Effector CD8-positive, alpha-beta T cell (primary cell): ENCODE results near the gene VDAC1.
"Not testable (repeated sequence)": the region's sequence is repeated elsewhere in the genome, so short reads cannot be mapped to it uniquely, and the experiment has no call there.

Experiments used
- DNase-seq: peaks from one replicate; lab custom pipeline; 2025; lab: John Stamatoyannopoulos, UW

The VDAC1 gene

DNA sequence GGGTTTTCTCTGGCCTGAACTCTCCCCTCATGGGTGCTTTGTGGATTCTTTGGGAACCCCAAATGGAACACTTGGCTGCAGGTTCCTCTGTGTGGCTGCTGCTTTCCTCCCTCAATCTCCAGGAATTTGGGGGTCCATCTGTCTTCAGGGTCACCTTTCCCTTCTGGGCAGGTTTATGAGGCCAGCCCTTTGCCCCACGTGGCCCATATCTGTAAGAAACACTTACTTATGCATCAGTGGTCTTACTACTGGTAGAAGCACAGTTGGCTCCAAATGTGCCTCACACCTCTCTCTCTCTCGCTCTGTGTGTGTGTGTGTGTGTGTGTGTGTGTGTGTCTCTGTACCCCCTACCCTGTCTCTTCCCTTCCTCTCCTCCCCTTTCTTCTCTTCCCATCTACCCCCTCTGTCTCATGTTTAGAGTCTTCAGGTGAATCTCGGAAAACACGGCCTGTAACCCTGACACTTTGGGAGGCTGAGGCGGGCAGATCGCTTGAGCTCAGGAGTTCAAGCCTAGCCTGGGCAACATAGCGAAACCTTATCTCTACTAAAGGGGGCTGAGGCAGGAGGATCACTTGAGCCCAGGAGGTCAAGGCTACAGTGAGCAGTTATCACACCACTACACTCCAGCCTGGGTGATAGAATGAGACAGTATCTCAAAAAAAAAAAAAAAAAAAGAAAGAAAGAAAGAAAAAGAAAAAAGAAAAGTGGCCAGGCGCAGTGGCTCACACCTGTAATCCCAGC, 63.1 kb downstream of the VDAC1 start:
- DNase-seq: no peak

DNA sequence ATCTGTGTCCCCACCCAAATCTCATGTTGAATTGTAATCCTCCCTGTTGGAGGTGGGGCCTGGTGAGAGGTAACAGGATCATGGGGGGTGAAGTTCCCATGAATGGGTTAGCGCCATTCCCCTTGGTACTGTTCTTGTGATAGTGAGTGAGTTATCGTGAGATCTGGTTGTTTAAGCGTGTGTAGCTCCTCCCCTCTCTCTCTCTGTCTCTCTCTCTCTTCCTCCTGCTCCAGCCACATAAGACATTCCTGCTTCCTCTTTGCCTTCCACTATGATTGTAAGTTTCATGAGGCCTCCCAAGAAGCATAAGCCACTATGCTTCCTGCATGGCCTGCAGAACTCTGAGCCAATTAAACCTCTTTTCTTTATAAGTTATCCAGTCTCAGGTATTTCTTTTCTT, 65.1 kb downstream of the VDAC1 start:
- DNase-seq: no peak

DNA sequence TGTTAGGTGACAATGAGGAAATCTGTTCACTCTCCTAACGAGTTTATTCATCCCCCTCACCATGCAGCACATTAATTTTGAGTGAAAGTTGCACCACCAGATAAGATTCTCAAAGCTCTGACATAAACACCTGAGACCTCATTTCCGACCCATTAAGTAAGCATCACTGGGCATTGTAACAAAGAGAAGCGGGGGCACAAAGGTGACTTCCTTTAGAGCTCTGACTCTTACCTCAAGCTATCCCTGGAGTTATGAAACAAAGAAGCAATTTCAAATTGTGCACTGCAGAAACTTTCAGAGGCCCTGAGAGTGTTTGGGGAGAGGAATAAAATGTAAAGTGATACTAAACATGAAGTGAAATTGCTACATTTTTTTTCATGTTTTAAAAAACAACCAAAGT, 65.8 kb downstream of the VDAC1 start:
- DNase-seq: no peak

DNA sequence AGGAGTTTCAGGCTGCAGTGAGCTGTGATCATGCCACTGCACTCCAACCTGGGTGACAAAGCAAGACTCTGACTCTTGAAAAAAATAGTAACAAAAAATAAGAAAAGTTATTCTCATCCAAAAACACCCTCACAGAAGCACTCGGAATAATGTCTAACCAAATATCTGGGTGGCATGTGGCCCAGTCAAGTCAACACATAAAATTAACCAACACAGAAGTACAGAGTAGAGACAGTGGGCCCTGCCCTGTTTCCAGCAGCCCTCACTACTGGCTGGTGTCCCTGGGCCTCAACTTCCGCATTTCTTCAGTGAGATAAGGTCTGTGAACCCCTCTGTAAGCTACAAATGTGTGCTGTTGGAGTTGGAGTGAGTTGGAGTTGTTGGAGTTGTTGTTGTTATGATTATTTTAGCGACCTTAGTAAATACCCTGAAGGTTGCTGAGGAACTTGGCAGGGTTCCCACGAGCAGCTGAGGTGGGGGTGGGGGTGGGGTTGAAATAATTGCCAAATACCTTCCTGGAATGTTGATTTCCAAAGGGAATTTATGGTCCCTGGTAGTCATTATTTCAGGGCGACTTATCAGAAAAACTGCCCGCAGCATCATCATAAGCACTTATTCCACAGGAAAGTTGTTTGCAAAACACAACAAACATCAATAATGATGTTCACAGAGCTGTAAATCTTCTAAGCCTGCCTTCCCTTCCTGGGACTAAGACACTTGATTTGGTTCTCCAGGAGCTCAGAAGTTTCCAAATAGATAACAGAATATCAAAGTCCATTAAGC, 66.5 kb downstream of the VDAC1 start:
- DNase-seq: no peak

DNA sequence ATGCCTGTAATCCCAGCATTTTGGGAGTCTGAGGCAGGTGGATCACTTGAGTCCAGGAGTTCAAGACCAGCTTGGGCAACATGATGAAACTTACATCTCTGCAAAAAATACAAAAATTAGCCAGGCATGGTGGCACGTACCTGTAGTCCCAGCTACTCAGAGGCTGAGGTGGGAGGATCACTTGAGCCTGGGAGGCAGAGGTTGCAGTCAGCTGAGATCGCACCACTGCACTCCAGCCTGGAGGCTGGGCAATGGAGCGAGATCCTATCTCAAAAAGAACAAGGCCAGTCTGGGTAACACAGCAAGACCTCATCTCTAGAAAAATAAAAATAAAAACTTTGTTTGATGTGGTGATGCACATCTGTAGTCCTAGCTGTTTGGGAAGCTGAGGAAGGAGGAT, 67.1 kb downstream of the VDAC1 start:
- not testable (repeated sequence) for DNase-seq

DNA sequence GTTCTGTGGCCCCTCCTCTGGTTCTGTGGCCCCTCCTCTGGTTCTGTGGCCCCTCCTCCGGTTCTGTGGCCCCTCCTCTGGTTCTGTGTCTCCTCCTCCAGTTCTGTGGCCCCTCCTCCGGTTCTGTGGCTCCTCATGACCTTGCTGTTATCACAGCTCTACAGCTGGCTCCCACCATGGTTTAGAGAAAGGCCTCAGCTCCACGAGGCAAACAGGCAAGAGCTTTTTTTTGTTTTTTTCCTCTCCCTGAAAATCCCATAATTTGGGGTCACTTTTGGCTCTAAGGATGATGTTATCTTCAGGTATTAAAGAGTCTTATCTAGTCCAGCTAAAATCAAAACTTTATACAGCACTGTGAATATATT, 68.1 kb downstream of the VDAC1 start:
- DNase-seq: no peak

DNA sequence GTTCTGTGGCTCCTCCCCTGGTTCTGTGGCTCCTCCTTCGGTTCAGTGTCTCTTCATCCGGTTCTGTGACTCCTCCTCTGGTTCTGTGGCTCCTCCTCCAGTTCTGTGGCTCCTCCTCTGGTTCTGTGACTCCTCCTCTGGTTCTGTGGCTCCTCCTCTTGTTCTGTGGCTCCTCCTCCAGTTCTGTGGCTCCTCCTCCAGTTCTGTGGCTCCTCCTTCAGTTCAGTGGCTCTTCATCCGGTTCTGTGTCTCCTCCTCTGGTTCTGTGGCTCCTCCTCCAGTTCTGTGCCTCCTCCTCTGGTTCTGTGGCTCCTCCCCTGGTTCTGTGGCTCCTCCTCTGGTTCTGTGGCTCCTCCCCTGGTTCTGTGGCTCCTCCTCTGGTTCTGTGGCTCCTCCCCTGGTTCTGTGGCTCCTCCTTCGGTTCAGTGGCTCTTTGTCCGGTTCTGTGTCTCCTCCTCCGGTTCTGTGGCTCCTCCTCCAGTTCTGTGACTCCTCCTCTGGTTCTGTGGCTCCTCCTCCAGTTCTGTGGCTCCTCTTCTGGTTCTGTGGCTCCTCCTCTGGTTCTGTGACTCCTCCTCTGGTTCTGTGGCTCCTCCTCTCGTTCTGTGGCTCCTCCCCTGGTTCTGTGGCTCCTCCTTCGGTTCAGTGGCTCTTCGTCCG, 68.7 kb downstream of the VDAC1 start:
- DNase-seq: not testable (repeated sequence)

DNA sequence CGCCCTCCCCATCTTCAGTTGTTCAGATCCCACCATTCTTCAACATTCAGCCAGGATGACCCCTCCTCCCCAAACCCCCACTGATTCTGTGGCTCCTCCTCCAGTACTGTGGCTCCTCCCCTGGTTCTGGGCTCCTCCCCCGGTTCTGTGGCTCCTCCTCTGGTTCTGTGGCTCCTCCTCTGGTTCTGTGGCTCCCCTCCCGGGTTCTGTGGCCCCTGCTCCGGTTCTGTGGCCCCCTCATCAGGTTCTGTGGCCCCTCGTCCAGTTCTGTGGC, 69.2 kb downstream of the VDAC1 start:
- DNase-seq: no peak

DNA sequence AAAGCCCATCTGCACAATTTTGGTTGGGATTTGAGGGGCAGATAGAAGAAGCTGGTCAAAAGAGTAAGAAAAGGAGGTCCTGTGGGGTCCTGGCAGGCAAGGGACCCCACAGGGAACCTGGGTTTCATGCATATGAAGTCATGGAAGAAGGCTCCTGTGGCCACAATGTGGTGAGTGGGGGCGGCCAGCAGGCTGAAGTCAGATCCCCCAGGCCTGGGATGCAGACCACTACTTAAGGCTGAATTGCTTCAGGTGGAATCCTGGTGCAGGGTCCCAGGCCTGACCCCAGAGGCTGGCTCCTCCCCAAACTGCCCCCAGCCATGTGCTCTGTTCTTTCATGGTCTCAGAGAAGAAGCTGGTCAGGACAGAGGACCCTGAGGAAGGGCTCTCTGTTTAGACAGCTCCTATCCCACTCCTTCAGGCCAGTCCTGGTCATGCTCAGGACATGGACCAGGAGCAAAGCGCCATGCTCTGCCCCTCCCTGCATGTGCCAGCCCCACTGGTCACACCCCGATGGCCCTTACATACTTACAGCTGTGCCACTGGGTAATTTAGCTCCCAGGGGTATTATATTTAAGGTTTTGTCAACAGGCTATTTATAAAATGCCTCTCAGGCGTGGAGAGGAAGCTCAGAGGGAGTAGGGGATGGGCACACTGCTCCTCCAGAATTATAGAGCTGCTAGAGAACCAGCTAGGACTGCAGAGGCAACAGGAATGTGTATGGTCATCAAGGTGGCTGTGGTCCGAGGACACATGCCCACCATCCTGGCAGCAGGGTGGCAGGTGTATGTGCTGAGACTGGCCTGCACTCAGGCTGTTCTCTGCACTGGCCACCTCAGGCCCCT, 69.7 kb downstream of the VDAC1 start:
- no peak for DNase-seq

DNA sequence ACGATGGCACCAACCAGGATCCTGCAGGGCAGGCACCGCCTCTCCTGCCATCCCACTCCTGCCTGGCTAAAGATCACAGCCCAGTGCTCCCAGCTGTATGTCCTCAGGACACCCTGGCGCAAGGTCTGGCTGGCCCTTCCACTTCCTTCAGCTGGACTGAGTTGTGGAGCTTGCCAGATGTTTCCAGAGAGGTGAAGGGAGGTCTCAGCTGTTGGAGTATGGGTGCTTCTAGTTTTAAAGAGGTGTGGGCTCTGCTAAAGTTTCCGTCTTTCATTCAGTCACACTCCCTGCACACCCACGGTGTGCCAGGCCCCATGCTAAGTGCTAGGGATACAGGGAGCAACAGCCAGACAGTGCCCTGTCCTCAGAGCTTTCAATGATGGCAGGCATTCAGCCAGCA, 70.5 kb downstream of the VDAC1 start:
- DNase-seq: no peak

DNA sequence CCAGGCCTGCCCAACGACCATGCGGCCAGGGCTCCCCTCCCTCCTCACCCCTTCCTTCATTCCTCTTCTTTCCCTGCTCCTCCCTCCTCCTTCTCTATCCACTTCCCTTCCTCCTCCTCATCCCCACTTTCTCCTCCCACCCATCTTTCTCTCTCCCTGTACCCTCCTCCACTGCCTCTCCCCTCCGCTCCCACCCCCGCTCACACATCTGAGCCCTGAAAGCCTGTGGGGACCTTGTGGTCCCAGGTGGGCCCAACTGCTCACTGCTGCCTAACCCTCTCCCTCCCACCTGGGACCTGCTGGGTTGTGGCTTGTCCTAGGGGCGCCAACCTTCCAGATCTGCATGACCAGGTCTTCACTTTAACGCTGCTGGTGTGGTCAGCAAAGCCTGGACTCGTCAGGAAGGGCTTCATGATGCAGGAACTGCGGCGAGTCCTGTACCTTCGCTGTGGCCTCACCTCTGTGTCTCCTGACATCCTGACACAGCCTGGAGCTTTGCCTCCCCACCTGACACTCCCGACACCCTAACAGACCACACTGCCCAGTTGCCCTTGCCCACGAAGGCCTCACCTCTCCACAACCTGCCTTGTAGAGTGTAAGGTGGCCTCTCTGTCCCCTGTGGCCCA, 71.0 kb downstream of the VDAC1 start:
- DNase-seq: no peak

DNA sequence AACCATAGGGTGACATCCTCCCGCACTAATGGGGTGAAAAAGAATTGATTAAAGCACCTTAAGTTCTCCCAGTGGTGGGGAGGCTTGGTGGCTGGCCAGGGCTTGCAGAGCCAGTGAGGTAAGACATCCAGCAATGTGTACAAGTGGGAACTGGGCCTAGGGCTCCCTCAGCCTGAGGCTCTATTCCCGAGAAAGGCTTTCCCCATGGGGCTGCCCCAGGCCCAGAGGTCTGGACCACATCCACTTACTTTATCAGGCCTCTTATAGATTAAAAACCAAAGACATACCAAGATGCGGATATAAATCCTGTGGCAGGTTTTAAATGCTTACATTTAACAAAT, 71.6 kb downstream of the VDAC1 start:
- DNase-seq: no peak

DNA sequence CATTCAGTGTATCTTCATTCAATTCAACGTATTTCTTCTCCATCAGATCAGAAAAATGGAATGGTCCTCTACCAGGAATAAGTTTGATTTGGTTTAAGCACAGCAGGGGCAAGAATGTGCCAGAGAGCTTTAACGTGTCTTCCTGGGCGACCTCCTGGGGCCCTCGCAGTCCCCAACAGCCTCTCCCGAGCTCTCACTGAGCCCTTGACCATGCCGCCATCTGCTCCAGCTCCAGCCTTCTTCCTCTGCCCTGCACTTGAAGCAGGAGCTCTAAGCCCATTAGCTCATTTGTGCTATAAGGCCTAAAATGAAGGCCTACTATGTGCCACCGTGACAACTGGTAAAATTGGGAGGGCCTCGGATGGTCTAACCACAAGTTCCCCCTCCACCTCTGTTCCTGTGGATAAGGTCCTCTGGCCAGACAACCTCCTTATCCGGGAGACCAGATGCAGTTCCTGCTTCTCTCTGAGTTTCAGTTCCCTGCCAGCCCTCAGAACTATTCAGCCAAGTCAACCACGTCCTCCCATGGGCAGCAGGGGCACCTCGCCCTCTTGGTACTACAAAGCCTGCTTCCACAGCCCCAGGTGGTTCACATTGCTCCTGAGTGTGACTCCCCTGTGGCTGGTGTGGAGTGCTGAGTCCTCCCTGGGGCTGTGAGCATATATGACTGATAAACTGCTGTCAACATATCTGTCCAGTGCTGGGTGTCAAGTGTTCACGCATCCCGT, 72.2 kb downstream of the VDAC1 start:
- no peak for DNase-seq

DNA sequence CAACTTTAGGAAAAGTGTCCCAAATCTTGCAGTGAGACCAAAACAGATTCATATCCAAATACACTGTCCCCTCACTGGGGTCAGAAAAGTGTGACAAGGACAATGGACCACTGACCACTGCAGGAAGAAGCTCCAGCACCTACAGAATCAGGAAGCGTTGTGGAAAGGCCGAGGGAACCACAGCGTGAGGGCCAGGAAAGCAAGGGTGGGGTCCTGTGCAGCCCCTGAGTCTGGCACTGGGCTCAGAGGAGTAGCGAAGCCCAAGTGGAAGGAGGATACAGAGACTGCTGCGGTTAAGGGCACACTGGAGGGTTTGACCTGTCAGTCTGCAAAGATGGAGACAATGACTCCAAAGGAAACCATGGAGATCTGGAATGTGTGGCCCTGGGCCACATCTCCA, 73.2 kb downstream of the VDAC1 start:
- DNase-seq: no peak

DNA sequence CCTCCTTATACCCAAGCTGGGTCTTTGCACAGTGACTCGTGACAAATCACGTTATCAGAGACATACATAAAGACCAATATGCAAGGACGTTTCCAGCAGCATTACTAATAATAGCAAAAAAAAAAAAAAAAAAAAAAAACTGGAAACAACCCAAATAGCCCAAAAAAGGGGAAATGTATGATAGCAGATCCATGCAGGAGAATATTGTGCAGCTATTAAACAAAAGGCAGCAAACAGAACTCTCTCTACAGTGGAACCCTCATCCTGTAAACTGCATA, 74.0 kb downstream of the VDAC1 start:
- no peak for DNase-seq

DNA sequence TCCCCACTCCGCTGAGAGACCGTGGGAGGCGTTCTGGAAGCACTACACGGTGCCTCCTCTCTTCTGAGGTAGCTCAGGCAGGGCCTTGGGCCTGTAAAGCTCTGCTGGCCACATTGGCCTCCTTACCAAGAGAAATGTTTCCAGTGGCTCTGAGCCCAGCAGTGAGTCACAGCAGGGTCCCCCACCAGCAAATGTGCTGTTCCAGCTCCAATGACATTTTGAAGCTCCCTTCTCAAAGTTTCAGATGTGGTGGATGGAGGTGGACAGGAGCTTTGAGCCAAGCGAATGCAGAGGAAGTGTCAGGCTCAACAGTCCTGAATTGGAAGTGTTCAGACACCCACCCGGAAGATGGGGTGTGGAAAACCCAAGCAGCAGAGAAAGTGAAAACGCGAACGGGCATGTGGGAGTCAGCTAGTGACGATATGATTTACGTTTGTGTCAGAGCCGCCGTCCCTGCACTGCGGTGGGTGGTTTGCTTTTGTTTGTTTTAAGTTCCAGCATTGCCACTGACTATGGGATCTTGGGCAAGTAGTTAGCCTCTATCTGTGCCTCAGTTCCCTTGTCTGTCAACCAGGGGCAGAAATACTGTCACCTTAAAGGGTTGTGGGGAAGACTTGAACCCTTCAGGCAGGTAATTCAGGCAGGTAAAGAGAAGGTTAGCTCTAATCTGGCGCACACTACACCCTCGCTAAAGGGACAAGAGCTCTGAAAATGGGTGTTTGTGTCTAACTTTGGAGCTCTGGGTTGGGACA, 74.5 kb downstream of the VDAC1 start:
- peak; percentile 10 for DNase-seq

DNA sequence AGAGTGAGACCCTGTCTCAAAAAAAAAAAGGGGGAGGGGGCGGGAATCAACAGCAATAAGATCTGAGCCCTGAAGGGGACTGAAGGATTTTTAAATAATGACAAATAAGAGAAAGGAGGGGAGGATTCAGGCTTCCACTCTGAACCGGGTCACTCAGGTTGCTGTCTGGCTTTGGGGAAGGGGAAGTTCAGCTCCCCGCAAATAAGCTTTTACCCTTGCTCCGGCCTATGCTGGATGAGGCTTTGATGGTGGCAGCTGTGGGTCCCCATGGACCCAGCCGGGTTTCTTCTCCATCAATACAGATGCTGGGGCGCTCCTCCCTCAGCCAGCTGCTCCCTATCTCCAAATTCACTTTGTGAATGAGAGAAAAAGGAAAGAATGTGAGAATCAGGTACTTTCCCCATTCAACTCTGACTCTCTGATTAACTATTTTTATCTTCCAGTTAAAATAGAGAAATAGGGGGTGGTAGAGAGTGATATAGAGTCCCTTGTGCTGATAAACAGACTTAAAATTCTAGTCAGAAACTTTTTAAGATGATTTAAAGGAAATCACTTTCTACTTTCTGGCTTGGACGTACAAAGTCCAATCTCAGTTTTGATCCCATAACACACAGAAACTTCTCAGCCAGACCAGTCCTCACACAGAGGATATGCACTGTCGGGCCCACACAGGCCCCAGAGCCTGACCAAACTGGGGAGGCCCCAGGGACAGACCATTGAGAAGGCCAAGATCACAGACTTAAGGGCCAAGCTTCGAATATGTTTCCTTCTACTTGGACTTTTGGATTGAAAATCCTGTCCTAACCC, 76.0 kb downstream of the VDAC1 start:
- DNase-seq: no peak

DNA sequence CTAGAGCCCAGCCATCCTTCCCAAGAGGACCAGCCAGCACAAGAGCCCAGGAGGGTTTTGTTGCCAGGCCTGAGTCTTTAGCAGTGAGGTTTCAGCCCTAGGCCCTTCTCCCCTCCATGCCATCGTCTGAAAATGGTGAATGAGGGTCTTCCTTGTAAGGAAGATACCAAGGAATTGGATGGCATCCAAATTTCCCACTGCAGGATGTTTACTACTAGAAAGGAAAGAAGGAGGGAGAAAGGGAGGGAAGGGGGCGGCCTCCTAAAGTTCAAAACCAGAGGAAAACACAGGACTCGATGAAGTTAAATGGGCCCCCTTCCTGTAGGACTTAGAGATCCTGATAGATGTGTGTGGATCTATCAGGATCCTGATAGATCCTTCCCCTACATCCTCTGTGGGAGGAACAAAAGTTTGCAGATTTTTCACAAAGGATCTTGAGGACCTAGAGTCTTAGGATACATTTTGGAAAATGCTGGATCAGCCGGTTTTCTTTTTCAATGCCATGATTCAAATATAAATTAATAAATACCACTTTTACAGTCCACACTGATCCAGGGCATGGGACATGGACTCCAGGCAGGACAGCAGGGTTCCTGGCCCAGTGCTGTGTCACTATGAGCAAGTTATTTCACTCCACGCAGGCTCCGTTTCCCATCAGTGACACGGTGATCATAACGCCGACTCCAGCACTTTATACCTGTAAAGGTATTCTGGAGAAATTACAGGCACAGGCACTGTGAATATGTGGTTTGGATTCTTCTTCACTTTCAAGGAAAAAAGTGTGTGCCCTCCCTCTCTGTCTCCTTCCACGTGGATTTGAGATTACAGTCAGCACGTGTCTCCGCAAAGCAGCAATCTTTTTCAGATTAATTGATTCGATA, 77.2 kb downstream of the VDAC1 start:
- no peak for DNase-seq
